GM19372 (cell line): ENCODE results near the gene RAC2.

Experiments used
- ATAC-seq: cut with Tn5 transposase; IDR thresholded peaks from one replicate; pipeline ENCODE4 v1.9.1; 2021; ENCODE audit warnings: mild to moderate bottlenecking, low read depth, moderate library complexity; ENCODE audit not compliant: unreplicated experiment

Gene RAC2

DNA sequence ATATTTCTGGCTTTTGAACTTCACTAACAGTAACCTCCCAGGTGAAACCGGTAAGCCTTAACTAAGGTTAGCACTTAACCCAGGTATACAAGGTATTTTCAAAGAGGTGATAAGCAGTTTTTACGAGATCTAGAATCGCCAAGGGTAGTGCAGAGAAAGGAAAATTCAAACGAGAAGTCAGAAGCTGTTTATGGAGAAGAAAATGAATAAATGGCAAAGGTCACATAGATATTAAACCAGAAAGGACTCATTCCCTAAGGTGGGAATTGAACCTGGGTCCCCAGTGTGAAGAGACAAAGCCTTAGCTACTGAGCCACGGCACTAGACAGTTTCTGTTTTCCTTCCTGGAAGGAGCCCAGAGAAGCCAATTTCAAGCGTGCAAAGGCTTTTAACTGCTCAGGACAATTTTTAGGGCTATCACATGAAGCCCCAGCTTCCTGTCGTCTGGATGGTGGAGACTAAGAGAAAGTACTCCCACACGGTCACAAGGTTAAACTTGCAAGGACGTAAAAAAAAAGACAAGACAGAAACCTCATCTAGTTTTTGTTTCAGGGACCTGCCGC lies 50.4 kb downstream of the RAC2 start:
- ATAC-seq: no peak

GRCh38 chr22:37192741-37193140 lies 51.3 kb downstream of the RAC2 start:
- no peak for ATAC-seq

DNA sequence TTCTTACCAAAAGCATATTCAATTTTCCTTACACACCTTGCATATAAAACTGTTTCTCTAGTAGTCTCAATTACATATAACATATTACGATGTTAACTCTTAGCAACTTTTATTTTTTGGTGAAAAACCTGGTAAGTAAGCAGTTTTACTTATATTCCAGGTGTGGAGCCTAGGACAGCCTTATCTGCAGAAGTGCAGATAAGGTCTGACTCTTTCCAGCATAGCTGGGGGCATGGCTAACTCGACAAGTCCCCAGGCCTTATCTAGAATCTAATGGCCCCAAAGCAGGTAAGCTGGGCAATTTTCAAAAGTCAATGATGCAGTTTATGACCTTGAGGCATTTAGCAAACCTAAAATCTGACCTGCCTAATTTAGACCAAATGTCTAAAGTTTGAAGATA lies 51.9 kb downstream of the RAC2 start:
- ATAC-seq: no peak

DNA sequence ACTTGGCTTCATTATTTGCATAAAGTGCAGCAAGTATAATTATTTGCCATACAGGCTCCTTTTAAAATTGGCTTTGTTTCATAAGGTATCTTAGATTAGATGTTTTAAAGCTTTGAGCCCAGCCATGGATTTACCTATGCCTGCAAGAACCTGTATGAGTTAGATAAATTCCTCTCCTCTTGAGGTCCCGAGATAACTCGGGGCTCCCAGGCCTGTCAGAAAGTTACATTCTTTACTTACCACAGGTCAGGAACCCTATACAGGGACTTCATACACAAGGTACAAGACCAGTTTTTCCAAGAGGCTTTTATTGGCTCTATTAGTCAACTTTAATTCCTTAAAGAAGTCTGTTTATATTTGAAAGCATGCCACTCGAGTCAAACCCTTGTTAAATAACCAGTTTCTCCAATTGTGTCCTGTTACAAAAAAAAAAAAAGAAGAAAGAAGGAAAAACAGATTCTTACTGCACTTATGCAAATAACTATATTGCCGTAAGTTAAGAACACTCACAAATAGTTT lies 53.7 kb downstream of the RAC2 start:
- ATAC-seq: no peak

GRCh38 chr22:37188901-37189466 lies 55.1 kb downstream of the RAC2 start:
- no peak for ATAC-seq

GRCh38 chr22:37187891-37188761 lies 55.9 kb downstream of the RAC2 start, which contains the start of gene C1QTNF6:
TSS of gene C1QTNF6 (minus strand) at chr22:37188247. CDS start at chr22:37188213, 34 bp downstream.
- no peak for ATAC-seq

GRCh38 chr22:37187552-37187890 lies 56.5 kb downstream of the RAC2 start:
- no peak for ATAC-seq

DNA sequence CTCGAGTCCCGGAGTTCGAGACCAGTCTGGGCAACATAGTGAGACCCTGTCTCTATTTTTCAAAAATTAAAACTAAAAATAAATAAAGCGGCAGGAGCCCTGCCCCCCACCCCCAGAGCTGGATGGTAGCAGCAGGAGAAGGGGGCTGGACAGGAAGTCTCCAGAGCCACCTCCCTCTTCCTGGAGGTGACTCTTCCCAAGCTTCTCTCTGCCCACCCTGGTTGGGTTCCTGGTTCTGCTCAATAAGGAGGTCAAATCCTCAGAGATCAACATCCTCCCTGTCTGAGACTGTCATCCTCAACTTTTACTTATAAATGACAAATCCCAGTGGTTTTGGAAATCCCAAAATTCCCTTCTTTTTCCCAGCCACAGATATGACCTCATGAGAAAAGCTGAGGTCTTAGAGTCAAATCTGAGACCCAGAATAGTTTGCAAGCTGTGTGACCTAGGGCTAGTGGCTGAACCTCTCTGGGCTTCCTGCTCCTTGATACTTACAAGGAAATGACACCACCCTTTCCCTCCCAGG lies 57.0 kb downstream of the RAC2 start:
- ATAC-seq: no peak

GRCh38 chr22:37186228-37186996 lies 57.7 kb downstream of the RAC2 start:
- no peak for ATAC-seq

GRCh38 chr22:37185646-37186227 lies 58.3 kb downstream of the RAC2 start:
- no peak for ATAC-seq

- ATAC-seq: no peak
Observed at GRCh38 chr22:37184816-37185541, 59.1 kb downstream of the RAC2 start.

DNA sequence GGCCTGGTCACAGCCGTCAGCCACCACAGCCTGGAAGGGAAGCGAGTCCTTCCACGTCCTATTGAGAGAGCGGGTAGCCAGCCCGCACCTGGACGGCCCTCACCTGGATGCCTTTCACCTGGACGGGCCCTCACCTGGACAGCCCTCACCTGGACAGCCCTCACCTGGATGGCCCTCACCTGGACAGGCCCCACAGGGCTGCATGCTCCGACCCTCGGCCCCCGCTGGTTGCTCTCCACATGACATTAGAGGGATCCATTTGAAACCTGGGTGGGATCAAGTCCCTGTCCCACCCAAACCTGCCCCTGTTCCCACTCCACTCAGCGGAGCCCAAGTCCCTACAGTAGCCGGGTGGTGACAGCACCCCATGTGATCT lies 59.7 kb downstream of the RAC2 start:
- no peak for ATAC-seq

GRCh38 chr22:37183432-37184379 lies 60.4 kb downstream of the RAC2 start:
- ATAC-seq: no peak

GRCh38 chr22:37182949-37183245 lies 61.2 kb downstream of the RAC2 start:
- ATAC-seq: no peak

DNA sequence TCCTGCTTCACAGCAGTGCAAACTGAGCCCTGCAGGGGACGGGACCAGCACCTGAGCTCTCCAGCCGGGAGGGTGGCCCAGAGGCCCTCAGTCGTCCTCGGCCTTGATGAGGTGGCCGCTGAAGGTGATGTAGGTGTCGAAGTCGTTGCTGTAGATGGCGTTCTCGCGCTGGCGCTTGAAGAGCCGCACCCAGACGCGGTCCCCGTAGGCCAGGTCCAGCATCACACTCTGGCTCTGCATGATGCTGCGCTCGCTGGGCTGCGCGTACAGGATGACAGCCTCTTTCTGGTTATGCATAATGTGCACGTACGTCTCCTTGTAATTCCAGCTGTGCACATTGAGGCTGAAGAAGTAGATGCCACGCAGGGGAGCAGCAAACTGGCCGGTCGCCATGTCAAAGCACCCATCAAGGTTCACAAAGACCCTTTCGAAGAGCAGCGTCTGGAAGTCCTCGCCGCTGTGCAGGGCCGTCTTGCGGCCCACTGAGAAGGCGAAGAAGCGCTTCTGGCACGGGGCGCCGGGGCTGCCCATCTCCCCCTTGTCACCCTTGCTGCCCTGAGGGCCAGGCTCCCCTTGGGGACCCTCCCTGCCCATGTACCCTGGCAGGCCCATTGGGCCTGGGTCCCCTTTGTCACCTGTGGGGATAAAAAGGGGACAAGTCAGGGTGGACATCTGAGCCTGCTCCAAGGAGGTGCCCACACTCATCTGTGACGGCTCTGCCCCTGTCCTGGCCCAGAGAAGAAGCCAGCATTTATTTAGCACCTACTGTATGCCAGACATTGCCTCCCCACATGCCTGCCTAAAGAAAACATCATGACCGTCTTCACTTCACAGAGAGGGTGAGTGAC lies 61.7 kb downstream of the RAC2 start:
- ATAC-seq: no peak

- no peak for ATAC-seq
Observed at GRCh38 chr22:37181681-37182080, 62.4 kb downstream of the RAC2 start.

DNA sequence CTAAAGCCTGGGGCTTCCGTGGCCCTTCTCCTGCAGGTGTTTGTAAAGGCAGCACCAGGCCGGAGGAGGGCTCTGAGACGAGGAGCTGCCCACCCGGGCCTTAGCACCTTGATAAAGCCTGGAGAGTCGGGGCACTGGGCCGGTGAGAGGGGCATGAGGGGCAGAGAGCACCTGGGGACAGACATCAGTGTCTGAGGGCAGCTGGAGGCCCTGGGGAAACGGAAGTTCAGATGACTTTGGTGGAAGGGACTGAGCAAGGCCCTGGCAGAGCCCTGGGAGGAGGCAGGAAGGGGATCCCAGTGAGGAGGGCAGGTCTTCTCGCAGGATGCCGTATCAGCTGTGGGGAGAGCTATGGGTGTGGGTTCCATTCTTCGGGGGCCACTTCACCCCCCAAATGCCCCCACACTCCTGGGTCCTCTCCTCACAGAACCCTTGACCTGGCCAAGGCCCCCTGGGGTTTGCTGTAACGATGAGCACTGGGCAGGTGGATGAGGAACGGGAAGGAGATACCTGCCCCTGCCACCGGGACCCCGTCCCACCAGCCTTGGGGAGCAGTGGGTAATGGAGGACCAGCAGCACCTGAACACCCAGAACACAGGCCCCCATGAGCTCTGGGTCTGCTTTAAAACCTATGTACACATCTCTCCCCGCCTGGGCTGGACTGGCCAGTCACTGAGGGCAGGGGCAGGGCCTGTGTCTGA lies 63.4 kb downstream of the RAC2 start:
- ATAC-seq: no peak
